OCI-M2 (cell line): ENCODE results near the gene ADGRG4.
"Not testable (repeated sequence)": the region's sequence is repeated elsewhere in the genome, so short reads cannot be mapped to it uniquely, and the experiment has no call there.

Experiments
- DNase-seq: peaks from one replicate; lab custom pipeline; 2025; ENCODE audit not compliant: unreplicated experiment; lab: John Stamatoyannopoulos, UW

The ADGRG4 gene, protein sequence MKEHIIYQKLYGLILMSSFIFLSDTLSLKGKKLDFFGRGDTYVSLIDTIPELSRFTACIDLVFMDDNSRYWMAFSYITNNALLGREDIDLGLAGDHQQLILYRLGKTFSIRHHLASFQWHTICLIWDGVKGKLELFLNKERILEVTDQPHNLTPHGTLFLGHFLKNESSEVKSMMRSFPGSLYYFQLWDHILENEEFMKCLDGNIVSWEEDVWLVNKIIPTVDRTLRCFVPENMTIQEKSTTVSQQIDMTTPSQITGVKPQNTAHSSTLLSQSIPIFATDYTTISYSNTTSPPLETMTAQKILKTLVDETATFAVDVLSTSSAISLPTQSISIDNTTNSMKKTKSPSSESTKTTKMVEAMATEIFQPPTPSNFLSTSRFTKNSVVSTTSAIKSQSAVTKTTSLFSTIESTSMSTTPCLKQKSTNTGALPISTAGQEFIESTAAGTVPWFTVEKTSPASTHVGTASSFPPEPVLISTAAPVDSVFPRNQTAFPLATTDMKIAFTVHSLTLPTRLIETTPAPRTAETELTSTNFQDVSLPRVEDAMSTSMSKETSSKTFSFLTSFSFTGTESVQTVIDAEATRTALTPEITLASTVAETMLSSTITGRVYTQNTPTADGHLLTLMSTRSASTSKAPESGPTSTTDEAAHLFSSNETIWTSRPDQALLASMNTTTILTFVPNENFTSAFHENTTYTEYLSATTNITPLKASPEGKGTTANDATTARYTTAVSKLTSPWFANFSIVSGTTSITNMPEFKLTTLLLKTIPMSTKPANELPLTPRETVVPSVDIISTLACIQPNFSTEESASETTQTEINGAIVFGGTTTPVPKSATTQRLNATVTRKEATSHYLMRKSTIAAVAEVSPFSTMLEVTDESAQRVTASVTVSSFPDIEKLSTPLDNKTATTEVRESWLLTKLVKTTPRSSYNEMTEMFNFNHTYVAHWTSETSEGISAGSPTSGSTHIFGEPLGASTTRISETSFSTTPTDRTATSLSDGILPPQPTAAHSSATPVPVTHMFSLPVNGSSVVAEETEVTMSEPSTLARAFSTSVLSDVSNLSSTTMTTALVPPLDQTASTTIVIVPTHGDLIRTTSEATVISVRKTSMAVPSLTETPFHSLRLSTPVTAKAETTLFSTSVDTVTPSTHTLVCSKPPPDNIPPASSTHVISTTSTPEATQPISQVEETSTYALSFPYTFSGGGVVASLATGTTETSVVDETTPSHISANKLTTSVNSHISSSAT (N-terminal part only)

GRCh38 chrX:136300721-136301120 is at the start of gene ADGRG4:
TSS of gene ADGRG4 (plus strand) at chrX:136300963. CDS start at chrX:136308778, 7,815 bp downstream.
- not testable (repeated sequence) for DNase-seq

- no peak for DNase-seq
Observed at GRCh38 chrX:136251041-136251991, 49.4 kb upstream of the ADGRG4 start, which contains the start of gene MAP7D3. TSS of gene MAP7D3 (minus strand) at chrX:136251400. CDS start at chrX:136251358, 42 bp downstream.

DNA sequence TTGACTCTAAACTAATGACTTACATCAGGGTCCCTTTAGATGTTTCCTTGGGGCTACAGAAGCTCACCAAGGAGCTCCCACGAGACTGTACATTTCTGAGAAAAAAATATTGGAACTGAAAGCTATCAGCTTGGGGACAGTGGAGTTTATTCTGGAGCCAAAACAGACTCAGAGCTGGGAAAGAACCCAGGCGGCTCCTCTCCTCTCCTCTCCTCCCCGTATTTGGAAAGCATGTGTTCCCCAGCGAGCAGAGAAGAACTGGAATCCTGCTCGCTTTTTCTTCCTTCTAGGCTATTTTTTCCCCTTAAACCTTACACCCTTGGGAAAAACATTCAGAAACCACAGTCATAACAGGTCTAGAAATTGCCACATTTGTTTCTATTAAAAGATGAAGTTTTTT is 45.2 kb upstream of the ADGRG4 start:
- DNase-seq, result no peak

- DNase-seq, result no peak
Observed at GRCh38 chrX:136256026-136256425, 44.7 kb upstream of the ADGRG4 start.

DNA sequence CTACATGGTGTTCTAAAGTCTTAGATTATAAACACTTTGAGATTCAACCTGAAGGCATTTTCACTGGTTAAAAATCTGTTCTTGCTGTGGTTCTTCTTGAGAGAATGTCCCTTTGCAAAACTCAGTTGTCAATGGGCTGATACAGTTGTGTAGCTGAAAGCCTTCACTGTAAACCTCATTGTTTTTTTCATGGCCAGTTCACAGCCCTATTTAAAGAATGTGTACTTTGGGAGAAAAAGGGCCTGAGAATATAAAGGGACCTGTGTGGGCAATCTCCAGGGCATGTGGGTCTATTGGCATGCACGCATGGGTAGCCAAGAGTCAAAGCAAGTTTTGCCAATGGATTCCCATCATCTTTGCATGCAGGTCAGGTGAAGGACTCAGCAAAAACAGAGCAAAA is 41.8 kb upstream of the ADGRG4 start:
- DNase-seq, result no peak

DNA sequence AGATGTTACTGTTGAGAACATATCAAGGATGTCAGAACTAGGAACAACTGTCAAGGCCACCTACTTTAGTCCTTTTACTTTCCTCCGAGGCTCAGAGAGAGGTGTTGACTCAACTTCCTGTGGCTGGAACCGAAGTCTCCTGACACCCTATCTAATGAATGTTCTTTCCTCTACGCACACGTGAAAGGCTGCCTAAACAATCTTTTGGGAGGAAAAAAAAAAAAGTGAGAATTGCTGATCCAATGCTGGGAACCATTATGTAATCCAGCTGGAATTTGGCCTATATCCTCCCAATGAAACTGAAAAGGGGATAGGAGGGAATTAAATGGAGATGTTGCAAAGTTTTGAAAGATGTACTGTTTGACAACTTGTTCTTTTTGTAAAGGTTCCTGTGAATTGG is 41.2 kb upstream of the ADGRG4 start:
- no peak for DNase-seq

DNA sequence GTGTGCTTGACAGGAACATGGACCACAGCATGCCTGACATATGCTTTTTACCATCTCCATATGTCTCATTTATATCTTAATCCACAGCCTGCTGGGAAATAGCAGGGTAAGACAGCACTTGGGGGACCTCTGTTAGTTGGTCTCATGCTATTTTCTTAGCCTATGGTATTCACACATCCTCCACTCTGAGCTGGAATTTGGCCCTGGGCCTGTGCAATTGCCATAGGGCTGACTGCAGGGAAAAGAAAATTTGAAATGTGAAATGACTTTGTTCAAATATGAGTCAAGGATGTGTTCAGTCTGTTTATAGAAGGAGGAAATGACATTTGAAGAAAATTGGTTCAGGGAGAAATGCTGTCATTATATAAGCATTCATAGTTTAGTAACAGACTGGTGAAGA is 40.0 kb upstream of the ADGRG4 start:
- no peak for DNase-seq

- no peak for DNase-seq
Observed at GRCh38 chrX:136261321-136261720, 39.4 kb upstream of the ADGRG4 start.

DNA sequence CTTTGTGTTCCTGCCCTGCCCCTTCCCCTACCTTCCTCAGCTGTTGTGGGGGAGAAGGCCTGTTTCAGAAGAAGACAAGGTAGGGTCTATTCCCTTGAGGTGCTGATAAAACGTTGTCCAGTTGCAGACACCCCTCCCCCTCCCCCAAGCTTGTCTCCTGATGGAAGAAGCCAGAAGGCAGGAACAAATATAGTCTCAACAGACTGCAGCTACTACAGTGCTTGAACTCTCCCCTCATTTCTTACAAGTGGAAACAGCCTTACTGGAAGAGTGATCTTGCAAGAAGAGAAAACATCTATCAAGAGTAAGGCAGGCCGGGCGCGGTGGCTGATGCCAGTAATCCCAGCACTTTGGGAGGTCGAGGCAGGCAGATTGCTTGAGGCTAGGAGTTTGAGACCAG is 38.5 kb upstream of the ADGRG4 start:
- no peak for DNase-seq

DNA sequence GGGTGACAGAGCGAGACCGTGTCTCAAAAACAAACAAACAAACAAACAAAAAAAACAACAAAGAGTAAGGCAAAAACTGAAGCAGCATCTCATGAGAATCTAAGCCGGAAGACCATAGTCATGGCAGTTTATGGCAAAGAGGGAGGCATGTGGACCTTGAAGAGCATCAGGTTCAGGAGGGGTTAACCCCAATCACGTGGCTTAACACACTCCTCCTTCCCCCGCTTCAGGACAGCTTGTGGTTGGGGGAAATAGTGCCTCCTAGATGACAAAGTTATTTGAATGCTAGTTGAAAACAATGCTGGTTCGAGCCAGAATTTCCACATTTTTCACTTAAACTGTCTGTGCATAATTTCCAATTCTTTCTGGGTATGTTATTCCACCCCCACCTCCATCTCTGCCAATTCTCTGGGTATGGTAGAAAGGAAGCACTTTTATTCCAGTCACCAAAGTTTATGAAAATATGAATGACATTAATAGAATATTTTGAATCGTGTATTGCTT is 37.9 kb upstream of the ADGRG4 start:
- DNase-seq, result no peak

GRCh38 chrX:136266828-136267227 is 33.9 kb upstream of the ADGRG4 start:
- no peak for DNase-seq

GRCh38 chrX:136268051-136269048 is 32.4 kb upstream of the ADGRG4 start:
- no peak for DNase-seq

DNA sequence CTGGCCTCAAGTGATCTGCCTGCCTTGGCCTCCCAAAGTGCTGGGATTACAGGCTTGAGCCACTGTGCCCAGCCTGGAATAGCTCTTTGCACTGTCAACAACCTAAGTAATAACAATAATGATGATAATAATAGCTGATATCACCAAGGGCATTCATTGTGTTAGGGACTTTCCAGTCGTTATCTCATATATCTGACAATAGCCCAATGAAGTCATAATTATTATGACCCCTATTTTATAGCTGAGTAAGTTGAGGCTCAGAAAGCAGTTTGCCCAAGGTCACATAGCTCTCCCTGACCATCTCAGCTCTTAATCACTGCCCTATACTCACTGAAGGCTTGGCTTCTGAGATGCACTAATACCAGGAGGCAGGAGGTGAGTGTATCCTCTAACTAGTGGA is 30.8 kb upstream of the ADGRG4 start:
- DNase-seq, result no peak

- DNase-seq, result no peak
Observed at GRCh38 chrX:136271300-136271699, 29.5 kb upstream of the ADGRG4 start.

DNA sequence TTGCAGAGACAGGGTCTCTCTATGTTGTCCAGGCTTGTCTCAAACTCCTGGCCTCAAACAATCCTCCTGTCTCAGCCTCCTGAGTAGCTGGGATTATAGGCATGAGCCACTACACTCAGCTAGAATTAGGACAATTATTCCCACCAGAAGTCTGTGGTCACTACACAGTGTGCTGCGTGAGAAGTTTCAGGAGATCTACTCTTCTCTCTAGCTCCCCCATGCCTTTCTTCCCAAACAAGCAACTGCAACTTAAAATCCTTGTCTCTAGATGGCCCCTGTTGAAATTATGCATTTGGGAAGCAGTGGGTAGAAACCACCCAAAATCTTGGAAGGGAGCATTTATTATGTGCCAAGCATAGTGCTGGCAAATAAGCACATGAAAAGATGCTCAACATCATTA is 28.4 kb upstream of the ADGRG4 start:
- DNase-seq, result no peak

GRCh38 chrX:136273986-136274385 is 26.8 kb upstream of the ADGRG4 start:
- DNase-seq, result no peak

DNA sequence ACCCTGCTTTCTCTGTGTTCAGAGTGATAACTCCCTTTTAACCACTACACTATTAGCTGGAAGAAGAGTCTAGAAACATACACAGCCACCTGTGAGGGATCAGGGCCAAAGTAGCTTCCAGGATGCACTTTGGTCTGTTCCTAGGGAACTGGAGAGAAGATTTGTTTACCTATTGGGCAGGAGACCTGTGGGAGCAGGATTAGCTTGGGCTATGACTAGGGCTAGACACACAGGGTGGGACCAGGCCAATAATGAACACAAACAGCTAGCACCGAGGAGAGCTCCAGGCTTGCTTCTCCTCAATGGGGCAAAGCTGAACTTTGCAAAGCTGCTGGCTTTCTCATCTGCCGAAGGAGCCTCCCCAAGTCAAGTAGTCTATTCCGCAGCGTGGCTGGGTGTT is 25.2 kb upstream of the ADGRG4 start:
- no peak for DNase-seq

DNA sequence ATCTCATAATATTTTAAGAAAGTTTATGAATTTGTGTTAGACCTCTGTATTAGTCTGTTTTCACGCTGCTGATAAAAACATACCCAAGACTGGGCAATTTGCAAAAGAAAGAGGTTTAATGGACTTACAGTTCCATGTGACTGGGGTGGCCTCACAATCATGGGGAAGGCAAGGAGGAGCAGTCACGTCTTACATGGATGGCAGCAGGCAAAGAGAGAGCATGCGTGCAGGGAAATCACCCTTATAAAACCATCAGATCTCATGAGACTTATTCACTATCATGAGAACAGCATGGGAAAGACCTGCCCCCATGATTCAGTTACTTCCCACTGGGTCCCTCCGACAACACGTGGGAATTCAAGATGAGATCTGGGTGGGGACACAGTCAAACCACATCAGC is 14.4 kb upstream of the ADGRG4 start:
- not testable (repeated sequence) for DNase-seq

DNA sequence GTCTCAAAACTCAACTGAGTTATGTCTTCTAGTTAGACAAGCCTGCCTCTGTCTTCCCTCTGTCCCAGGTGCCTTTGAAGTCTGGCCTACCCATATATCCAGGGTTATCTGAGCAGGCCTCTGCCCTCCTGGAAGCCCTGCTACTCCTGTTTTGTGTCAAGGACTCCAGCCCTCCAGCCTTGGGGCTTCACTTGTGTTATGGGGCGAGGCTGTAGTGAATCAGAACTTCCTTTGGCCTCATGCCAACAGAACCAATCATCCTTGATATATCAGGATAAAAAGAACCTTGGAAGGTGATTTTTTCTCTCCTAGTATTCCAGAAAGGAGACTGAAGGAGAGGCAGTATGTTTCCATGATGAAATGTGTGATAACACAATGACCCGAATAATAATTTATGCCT is 8.9 kb upstream of the ADGRG4 start:
- DNase-seq, result no peak
